ENCODE measurements around the gene COL20A1. TPM values are rescaled to one million over a fixed set of nuclear protein-coding genes. Genes with fewer than 3 reads are reported as not detected.

The COL20A1 gene
- total RNA-seq, 4 donors from 2014 or later, result 0.32 TPM; not detected in 3

DNA sequence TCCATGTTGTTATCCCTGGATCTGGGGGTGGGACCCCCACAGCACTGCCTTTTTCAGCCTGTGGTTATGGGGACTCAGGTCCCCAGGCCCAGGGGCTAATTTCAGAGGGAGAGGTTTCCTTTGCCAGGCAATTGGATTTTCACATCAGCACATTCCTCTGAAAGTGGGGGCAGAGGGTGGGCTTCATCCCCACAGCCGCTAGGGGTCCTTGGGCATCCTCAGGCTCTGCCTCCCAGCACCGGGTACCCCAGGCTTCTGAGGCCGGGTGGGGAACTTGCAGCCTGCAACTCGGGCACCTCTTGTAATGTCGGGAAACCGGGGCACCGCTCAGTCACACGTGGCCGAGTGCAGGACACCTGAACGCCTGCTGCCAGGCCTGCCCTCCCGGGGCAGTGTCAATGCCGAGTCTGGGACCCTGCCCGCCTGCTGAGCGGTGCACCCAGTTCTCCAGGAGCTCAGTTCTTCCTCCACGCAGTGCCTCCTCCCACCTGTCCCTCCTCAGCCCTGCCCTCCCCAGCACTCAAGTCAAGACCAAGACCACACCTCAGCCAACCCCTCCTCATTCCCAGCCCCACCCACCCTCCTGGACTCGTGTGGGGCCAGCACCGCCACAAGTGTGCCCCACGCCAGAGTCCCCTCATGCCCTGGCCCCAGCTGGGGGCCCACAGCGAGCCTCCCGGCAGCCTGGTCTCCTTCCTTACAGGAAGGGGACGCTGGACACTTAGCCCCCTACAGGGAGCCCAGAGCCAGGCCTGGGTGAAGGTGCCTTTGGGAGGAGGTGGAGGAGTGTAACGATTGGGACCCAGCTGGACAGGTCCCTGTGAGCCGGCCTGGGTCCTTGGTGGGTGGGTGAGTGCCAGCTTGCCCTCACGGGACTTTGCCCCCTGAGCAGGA lies 77.0 kb downstream of the COL20A1 start:
- H3K27me3 ChIP-seq, result peaks cover 0 to 94% (median 4%) of the 10 kb centered on the region in 4 donors
- DNase-seq (ENCODE audit: extremely low spot score), result no peak
- no peaks in the 10 kb centered on the region for H3K36me3 ChIP-seq
- no peak overlapping the region for H3K4me3 ChIP-seq
- no peaks in the 10 kb centered on the region for H3K9me3 ChIP-seq
- peaks cover 0 to 3% (median 0%) of the 10 kb centered on the region in 4 donors for H3K4me1 ChIP-seq
- WGBS, result 76% methylated on average over 9 of the region's 24 CpGs
- TF ChIP-seq, protein P1, sequence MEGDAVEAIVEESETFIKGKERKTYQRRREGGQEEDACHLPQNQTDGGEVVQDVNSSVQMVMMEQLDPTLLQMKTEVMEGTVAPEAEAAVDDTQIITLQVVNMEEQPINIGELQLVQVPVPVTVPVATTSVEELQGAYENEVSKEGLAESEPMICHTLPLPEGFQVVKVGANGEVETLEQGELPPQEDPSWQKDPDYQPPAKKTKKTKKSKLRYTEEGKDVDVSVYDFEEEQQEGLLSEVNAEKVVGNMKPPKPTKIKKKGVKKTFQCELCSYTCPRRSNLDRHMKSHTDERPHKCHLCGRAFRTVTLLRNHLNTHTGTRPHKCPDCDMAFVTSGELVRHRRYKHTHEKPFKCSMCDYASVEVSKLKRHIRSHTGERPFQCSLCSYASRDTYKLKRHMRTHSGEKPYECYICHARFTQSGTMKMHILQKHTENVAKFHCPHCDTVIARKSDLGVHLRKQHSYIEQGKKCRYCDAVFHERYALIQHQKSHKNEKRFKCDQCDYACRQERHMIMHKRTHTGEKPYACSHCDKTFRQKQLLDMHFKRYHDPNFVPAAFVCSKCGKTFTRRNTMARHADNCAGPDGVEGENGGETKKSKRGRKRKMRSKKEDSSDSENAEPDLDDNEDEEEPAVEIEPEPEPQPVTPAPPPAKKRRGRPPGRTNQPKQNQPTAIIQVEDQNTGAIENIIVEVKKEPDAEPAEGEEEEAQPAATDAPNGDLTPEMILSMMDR (IDR thresholded peaks at IDR 0.05), result no peak
- TF ChIP-seq POLR2AphosphoS5 (IDR thresholded peaks at IDR 0.05), result no peak
- no peak for TF ChIP-seq EP300 (IDR thresholded peaks at IDR 0.05)
- TF ChIP-seq POLR2A (IDR thresholded peaks at IDR 0.05; ENCODE audit: low read depth), result no peak
- intact Hi-C loops (cut with DNase I), result no loop called here
- no peak overlapping the region for H3K27ac ChIP-seq (replicated peaks in 1 of 4)

DNA sequence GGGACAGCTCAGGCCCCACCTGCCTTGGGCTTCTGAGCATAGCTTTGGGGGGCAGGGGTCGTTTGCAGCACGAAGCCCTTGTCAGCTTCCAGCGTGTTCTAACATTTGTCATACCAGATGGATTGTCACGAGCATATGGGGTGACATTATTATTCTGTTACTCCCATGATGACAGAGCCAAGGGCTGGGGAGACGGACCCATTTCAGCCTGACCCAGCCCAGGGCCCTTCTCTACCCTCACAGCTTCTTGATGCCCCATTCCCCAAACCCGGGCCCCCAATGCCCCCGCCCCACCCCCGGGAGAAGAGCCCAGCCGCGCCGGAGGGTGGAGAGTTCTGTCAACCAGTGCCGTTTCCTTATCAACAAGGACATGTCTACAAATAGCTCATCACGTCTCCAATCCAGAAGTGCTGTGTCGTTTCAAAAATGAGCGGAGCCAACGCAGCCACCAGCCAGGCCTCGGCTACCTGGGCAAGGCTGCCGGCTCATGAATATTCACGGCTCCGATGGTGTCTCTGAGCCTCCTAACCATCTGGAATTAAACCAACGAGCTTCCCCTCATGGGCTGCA lies 77.7 kb downstream of the COL20A1 start:
- DNase-seq (ENCODE audit: extremely low spot score), result no peak
- no peaks in the 10 kb centered on the region for H3K36me3 ChIP-seq
- WGBS, result 47% methylated on average over 14 of the region's 21 CpGs
- TF ChIP-seq EP300 (IDR thresholded peaks at IDR 0.05) (no peak), POLR2AphosphoS5 (IDR thresholded peaks at IDR 0.05) (no peak), POLR2A (IDR thresholded peaks at IDR 0.05; ENCODE audit: low read depth) (no peak)
- TF ChIP-seq, protein P1 (IDR thresholded peaks at IDR 0.05), result no peak
- intact Hi-C loops (cut with DNase I), result no loop called here
- no peak overlapping the region for H3K27ac ChIP-seq (replicated peaks in 1 of 4)
- peaks cover 0 to 3% (median 0%) of the 10 kb centered on the region in 4 donors for H3K4me1 ChIP-seq
- no peak overlapping the region for H3K4me3 ChIP-seq
- H3K9me3 ChIP-seq, result no peaks in the 10 kb centered on the region
- H3K27me3 ChIP-seq, result peaks cover 0 to 94% (median 6%) of the 10 kb centered on the region in 4 donors

DNA sequence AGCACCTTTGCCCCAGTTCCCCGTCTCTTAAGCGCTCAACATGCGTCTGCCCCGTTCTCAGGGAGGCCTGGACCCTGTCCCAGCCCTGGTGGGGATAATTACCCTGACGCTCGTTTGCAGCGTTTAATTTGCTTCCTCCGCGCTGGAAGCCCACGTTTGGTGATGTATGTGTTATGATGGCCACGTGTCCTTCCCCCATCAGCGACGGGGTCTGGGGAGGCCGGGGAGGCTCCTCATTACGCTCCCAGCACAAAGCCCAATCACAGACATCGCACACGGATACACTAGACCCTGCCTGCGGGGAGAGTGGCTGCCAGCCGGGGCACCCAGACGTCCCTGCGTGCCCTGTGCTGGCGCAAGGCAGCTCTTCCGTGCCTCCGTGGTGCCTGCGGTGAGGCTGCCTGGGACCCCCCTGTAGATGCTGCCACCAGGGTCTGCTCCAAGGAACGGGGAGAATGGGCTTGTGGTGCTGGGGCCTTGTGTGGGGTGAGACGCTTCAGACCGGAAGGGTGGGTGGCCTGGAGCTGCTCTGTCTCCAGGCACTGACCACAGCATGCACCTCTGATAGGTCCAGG lies 78.4 kb downstream of the COL20A1 start:
- Histone ChIP-seq H3K27me3 (peaks cover 0 to 96% (median 7%) of the 10 kb centered on the region in 4 donors), H3K4me3 (no peak overlapping the region), H3K9me3 (no peaks in the 10 kb centered on the region), H3K27ac (replicated peaks in 1 of 4) (no peak overlapping the region), H3K36me3 (no peaks in the 10 kb centered on the region), H3K4me1 (peaks cover 0 to 3% (median 0%) of the 10 kb centered on the region in 4 donors)
- WGBS, result 70% methylated on average over 17 of the region's 28 CpGs
- DNase-seq (ENCODE audit: extremely low spot score), result no peak
- intact Hi-C loops (cut with DNase I), result no loop called here
- no peak for TF ChIP-seq POLR2AphosphoS5 (IDR thresholded peaks at IDR 0.05)
- TF ChIP-seq POLR2A (IDR thresholded peaks at IDR 0.05; ENCODE audit: low read depth), result no peak
- TF ChIP-seq EP300 (IDR thresholded peaks at IDR 0.05), result no peak
- TF ChIP-seq, protein P1 (IDR thresholded peaks at IDR 0.05), result no peak

DNA sequence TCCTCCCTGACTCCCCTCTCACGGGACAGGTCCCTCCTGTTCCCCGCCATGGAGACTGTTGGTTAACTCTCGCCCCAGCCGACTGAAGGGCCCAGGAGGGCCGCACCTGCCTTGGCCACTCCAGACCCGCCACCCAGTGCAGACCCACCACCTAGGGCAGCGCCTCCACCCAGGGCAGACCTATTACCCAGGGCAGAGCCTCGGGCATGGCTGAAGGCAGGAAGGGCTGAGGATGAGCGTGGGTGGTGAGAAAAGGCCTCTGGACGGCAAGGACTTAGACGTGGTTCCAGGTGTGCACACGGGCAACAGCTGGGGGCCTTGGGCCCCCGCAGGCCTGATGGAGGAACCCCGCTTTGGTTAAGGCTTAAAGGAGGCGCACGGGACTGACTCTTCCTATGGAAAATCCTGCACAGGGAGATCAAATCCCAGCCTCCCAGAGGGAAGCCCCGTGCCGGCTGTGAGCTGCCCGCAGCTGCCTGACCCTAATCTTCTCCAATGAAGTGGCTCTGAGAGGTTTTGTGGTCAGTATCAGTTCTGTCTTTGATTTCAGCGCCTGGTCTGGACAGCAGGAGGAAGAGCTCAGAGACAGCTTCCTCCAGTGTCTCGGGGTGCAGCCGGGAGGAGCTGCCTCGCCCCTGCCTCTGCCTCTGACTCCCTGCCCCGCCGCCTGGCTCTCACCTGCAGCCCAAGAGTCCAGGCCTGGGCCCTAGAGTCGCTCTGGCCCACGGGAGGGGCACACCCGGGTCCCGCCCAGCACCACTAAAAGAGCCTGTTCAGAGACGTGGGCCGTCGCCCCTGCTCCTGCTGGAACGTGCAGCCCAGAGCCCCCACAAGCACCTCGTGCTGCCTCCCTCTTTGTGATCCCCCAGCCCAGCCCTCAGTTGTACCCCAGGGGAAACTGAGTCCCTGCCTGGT lies 80.2 kb downstream of the COL20A1 start:
- H3K4me3 ChIP-seq, result no peak overlapping the region
- H3K9me3 ChIP-seq, result no peaks in the 10 kb centered on the region
- no peak for DNase-seq (ENCODE audit: extremely low spot score)
- intact Hi-C loops (cut with DNase I), result no loop called here
- no peaks in the 10 kb centered on the region for H3K36me3 ChIP-seq
- no peak overlapping the region for H3K27ac ChIP-seq (replicated peaks in 1 of 4)
- no peak for TF ChIP-seq POLR2A (IDR thresholded peaks at IDR 0.05; ENCODE audit: low read depth)
- TF ChIP-seq, protein P1 (IDR thresholded peaks at IDR 0.05), result no peak
- no peak for TF ChIP-seq EP300 (IDR thresholded peaks at IDR 0.05)
- no peak for TF ChIP-seq POLR2AphosphoS5 (IDR thresholded peaks at IDR 0.05)
- 59% methylated on average over 18 of the region's 34 CpGs for WGBS
- H3K4me1 ChIP-seq, result peaks cover 0 to 5% (median 2%) of the 10 kb centered on the region in 4 donors
- peaks cover 0 to 96% (median 11%) of the 10 kb centered on the region in 4 donors for H3K27me3 ChIP-seq

All from esophagus muscularis mucosa (tissue), 4 donors.